ENCODE data around the gene FOXR2. TPM values are rescaled to one million over a fixed set of nuclear protein-coding genes. Genes with fewer than 3 reads are reported as not detected.

The FOXR2 gene, protein sequence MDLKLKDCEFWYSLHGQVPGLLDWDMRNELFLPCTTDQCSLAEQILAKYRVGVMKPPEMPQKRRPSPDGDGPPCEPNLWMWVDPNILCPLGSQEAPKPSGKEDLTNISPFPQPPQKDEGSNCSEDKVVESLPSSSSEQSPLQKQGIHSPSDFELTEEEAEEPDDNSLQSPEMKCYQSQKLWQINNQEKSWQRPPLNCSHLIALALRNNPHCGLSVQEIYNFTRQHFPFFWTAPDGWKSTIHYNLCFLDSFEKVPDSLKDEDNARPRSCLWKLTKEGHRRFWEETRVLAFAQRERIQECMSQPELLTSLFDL
- total RNA-seq, result not detected in 2 replicates

DNA sequence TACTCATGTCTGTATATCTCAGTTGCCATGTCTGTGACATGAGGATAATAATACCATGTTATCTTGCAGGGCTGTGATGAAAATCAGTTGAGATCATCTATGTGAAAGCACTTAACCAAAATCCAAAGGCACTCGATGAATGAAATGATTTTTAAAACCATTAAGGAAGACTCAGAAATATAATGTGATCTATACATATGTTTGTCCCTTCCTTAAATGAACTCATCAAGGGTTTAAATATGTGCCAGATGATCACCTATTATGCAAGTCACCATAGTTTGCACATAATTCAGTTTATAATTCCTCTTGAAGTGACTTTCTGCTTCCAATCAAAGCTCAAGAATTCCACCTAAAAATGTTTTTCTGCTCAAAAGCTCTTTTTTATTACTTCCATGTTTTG is at the start of gene FOXR2:
Gene FOXR2 (plus strand): TSS at position 301 of the 400 bp plus-strand sequence. CDS start 312 bp downstream, outside the sequence.

Other genes with a start within 250 kb of the FOXR2 start
- gene MAGEH1, start 171.3 kb upstream of the FOXR2 start, total RNA-seq, result 23.8 and 53.2 TPM in 2 replicates
- gene USP51, start 133.6 kb upstream of the FOXR2 start, total RNA-seq, result 1.5 and 1.6 TPM in 2 replicates
- gene RRAGB, start 94.3 kb downstream of the FOXR2 start, total RNA-seq, result 20.3 and 35.3 TPM in 2 replicates